GM19467 (cell line): ENCODE results near the gene NHLRC4.
A peak's percentile ranks its signal among the peaks of the same experiment; 100 is the strongest.

Source experiments
- ATAC-seq: cut with Tn5 transposase; IDR thresholded peaks from one replicate; pipeline ENCODE4 v1.9.1; 2021; ENCODE audit warnings: mild to moderate bottlenecking, moderate library complexity; ENCODE audit not compliant: unreplicated experiment

NHLRC4 gene

GRCh38 chr16:566475-567372 is at the start of gene NHLRC4:
TSS of gene NHLRC4 (plus strand) at chr16:567005. CDS start at chr16:568048, 1,043 bp downstream.
- no peak for ATAC-seq

- ATAC-seq = no peak
Measured at GRCh38 chr16:518858-519257, 47.9 kb upstream of the NHLRC4 start.

- ATAC-seq = no peak
Measured at GRCh38 chr16:519425-519824, 47.4 kb upstream of the NHLRC4 start.

- no peak for ATAC-seq
Measured at GRCh38 chr16:519841-520687, 46.7 kb upstream of the NHLRC4 start.

- ATAC-seq = no peak
Measured at GRCh38 chr16:520847-521246, 46.0 kb upstream of the NHLRC4 start.

- no peak for ATAC-seq
Measured at GRCh38 chr16:521381-522210, 45.2 kb upstream of the NHLRC4 start.

GRCh38 chr16:522320-523096 is 44.3 kb upstream of the NHLRC4 start:
- no peak for ATAC-seq

- no peak for ATAC-seq
Measured at GRCh38 chr16:523097-523741, 43.6 kb upstream of the NHLRC4 start.

- no peak for ATAC-seq
Measured at GRCh38 chr16:524274-525040, 42.3 kb upstream of the NHLRC4 start.

- no peak for ATAC-seq
Measured at GRCh38 chr16:525123-525519, 41.7 kb upstream of the NHLRC4 start.

GRCh38 chr16:525520-526180 is 41.2 kb upstream of the NHLRC4 start:
- ATAC-seq = no peak

- no peak for ATAC-seq
Measured at GRCh38 chr16:526181-527014, 40.4 kb upstream of the NHLRC4 start.

GRCh38 chr16:527015-527903 is 39.5 kb upstream of the NHLRC4 start, which contains the start of gene CAPN15:
TSS of gene CAPN15 (plus strand) at chr16:527712. CDS start at chr16:546839, 19,127 bp downstream.
- peak; percentile 62 for ATAC-seq

- peak; percentile 2 for ATAC-seq
Measured at GRCh38 chr16:528111-529011, 38.4 kb upstream of the NHLRC4 start.

GRCh38 chr16:529012-529575 is 37.7 kb upstream of the NHLRC4 start:
- no peak for ATAC-seq
